GM23338 (cell line): Measurements from ENCODE around the gene OBSL1. TPM values are rescaled to one million over a fixed set of nuclear protein-coding genes. Genes with fewer than 3 reads are reported as not detected.

ENCODE experiments used
- ATAC-seq: fragments of 200-7000 bp; cut with Tn5 transposase; 3 replicates; pipeline ENCODE4 v1.9.1; 2020
- DNase-seq: peaks from one replicate; pipeline ENCODE4 v3.0.0-alpha.2; 2015; ENCODE audit warnings: low spot score
- H2AFZ ChIP-seq: fragments of 200-600 bp; sonication (generic); 2 replicates; pipeline ENCODE4 v1.8.0; 2016; ENCODE audit warnings: antibody characterized with exemption, mild to moderate bottlenecking, moderate library complexity
- H3F3A ChIP-seq: fragments of 200-600 bp; sonication (generic); replicated peaks from 2 replicates; pipeline ENCODE4 v1.8.0; 2017; ENCODE audit warnings: antibody characterized with exemption, mixed run types, low read depth
- H3K27ac ChIP-seq: fragments of 200-600 bp; sonication (generic); 2 replicates; pipeline ENCODE4 v1.6.1; 2016; ENCODE audit warnings: low read depth
- H3K27me3 ChIP-seq: fragments of 200-600 bp; sonication (generic); 2 replicates; pipeline ENCODE4 v1.8.0; 2016; ENCODE audit warnings: mild to moderate bottlenecking, mixed run types, moderate library complexity; ENCODE audit not compliant: insufficient read depth
- H3K36me3 ChIP-seq: fragments of 200-600 bp; sonication (generic); 2 replicates; pipeline ENCODE4 v1.8.0; 2016; ENCODE audit warnings: mild to moderate bottlenecking; ENCODE audit not compliant: insufficient read depth
- H3K4me1 ChIP-seq: fragments of 200-600 bp; sonication (generic); 2 replicates; pipeline ENCODE4 v1.8.0; 2016; ENCODE audit warnings: mild to moderate bottlenecking, moderate library complexity; ENCODE audit not compliant: insufficient read depth
- H3K4me2 ChIP-seq: fragments of 200-600 bp; sonication (generic); 2 replicates; pipeline ENCODE4 v1.7.1; 2017; ENCODE audit warnings: mixed run types
- H3K4me3 ChIP-seq: fragments of 200-600 bp; sonication (generic); 2 replicates; pipeline ENCODE4 v1.6.1; 2016; ENCODE audit warnings: mixed run types
- H3K79me2 ChIP-seq: fragments of 200-600 bp; sonication (generic); replicated peaks from 2 replicates; pipeline ENCODE4 v1.8.0; 2017; ENCODE audit warnings: mild to moderate bottlenecking; ENCODE audit not compliant: insufficient read depth
- H3K9me2 ChIP-seq: fragments of 200-600 bp; sonication (generic); 2 replicates; pipeline ENCODE4 v1.8.0; 2017; ENCODE audit not compliant: insufficient read depth
- H4K20me1 ChIP-seq: fragments of 200-600 bp; sonication (generic); replicated peaks from 2 replicates; pipeline ENCODE4 v1.8.0; 2017; ENCODE audit warnings: mild to moderate bottlenecking; ENCODE audit not compliant: insufficient read depth
- H3K27ac Mint-ChIP-seq: 2 replicates; pipeline ENCODE4 v1.8.0; 2020; ENCODE audit warnings: inconsistent platforms, mild to moderate bottlenecking, moderate library complexity, mixed read lengths
- H3K27me3 Mint-ChIP-seq: 3 replicates; pipeline ENCODE4 v1.8.0; 2022; ENCODE audit warnings: low read depth, mild to moderate bottlenecking, moderate library complexity, mixed read lengths, inconsistent platforms; ENCODE audit not compliant: insufficient read depth, poor library complexity
- H3K36me3 Mint-ChIP-seq: 3 replicates; pipeline ENCODE4 v1.8.0; 2021; ENCODE audit warnings: low read depth, mild to moderate bottlenecking, inconsistent platforms, moderate library complexity, mixed read lengths
- H3K4me1 Mint-ChIP-seq: 3 replicates; pipeline ENCODE4 v1.8.0; 2020; ENCODE audit warnings: mild to moderate bottlenecking, inconsistent platforms, mixed read lengths
- H3K4me3 Mint-ChIP-seq: 3 replicates; pipeline ENCODE4 v1.8.0; 2021; ENCODE audit warnings: moderate library complexity, mild to moderate bottlenecking, inconsistent platforms, mixed read lengths
- H3K9me3 Mint-ChIP-seq: 3 replicates; pipeline ENCODE4 v1.8.0; 2020; ENCODE audit warnings: moderate library complexity, mild to moderate bottlenecking, inconsistent platforms, mixed read lengths
- CREB1 ChIP-seq: fragments of 250-450 bp; sonication (Bioruptor Pico); IDR thresholded peaks from 2 replicates; pipeline ENCODE4 v1.5.0; 2020; ENCODE audit warnings: low read depth, mild to moderate bottlenecking, moderate library complexity
- EZH2 ChIP-seq: fragments of 200-600 bp; sonication (generic); IDR thresholded peaks from one replicate; pipeline ENCODE4 v1.8.0; 2017; ENCODE audit warnings: antibody characterized with exemption, mild to moderate bottlenecking, low read depth; ENCODE audit not compliant: unreplicated experiment
- JUNB ChIP-seq: IDR thresholded peaks from one replicate; pipeline ENCODE4 v1.6.1; 2016; ENCODE audit warnings: antibody characterized with exemption; ENCODE audit not compliant: unreplicated experiment
- STAT1 ChIP-seq: IDR thresholded peaks from one replicate; pipeline ENCODE4 v1.6.1; 2016; ENCODE audit warnings: antibody characterized with exemption; ENCODE audit not compliant: unreplicated experiment
- ZNF114 ChIP-seq: fragments of 250-450 bp; sonication (Bioruptor Pico); IDR thresholded peaks from 2 replicates; pipeline ENCODE4 v1.5.0; 2020; ENCODE audit warnings: mild to moderate bottlenecking, moderate library complexity
- ZNF331 ChIP-seq: fragments of 250-450 bp; sonication (Bioruptor Pico); IDR thresholded peaks from 2 replicates; pipeline ENCODE4 v1.5.0; 2020; ENCODE audit warnings: low read depth, mild to moderate bottlenecking, moderate library complexity
- polyA plus RNA-seq: library from polyadenylated mRNA; unstranded; fragments of >200 nt; fragmentation: Nextera tagmentation; extraction: Ambion mirVana; gene quantifications from 2 replicates; pipeline ENCODE4 v1.2.1, GENCODE V29; 2016
- total RNA-seq: library from RNA; depleted of rRNA; stranded (reverse); fragments of >200 nt; shearing (Covaris generic); gene quantifications from 2 replicates; pipeline ENCODE4 v1.2.3, GENCODE V29; 2014
- TF ChIP-seq, protein P1 (sequence below): IDR thresholded peaks from 2 replicates; pipeline ENCODE4 v1.6.1; 2016; ENCODE audit warnings: antibody characterized with exemption
- TF ChIP-seq, protein P2 (sequence below), 2 experiments: fragments of 200-600 bp in 1 of 2; sonication (generic) in 1 of 2; conservative IDR thresholded peaks; 2 replicates each; pipeline versions ENCODE4 v1.5.1 to v1.6.1; 2016 to 2017; ENCODE audit warnings: antibody characterized with exemption in 2 of 2, low read depth in 2 of 2, mild to moderate bottlenecking in 2 of 2, moderate library complexity in 1 of 2
- TF ChIP-seq, protein P3 (sequence below): IDR thresholded peaks from one replicate; pipeline ENCODE4 v1.6.1; 2018; ENCODE audit warnings: antibody characterized with exemption; ENCODE audit not compliant: unreplicated experiment

The OBSL1 gene
- total and polyA plus RNA-seq, 2 experiments from 2014 or later, result 94.9 to 207 TPM

- Mint-ChIP-seq H3K9me3 (no peaks in the 10 kb centered on the region; the same call in 1 of the 3 replicates), H3K36me3 (peaks cover 47% of the 10 kb centered on the region), H3K27ac (peak overlapping the region; percentile 85), H3K4me1 (peaks cover 68% of the 10 kb centered on the region), H3K4me3 (peak overlapping the region; percentile 38; the same call in 1 of the 3 replicates), H3K27me3 (peaks cover 29% of the 10 kb centered on the region)
- Histone ChIP-seq H3K36me3 (peaks cover 8% of the 10 kb centered on the region; the same call in 1 of the 2 replicates), H3K4me1 (peaks cover 57% of the 10 kb centered on the region), H3K79me2 (peaks cover 10% of the 10 kb centered on the region; the same call in 1 of the 2 replicates), H3F3A (peaks cover 32% of the 10 kb centered on the region), H3K27me3 (no peaks in the 10 kb centered on the region), H3K4me3 (no peak overlapping the region), H3K9me2 (no peaks in the 10 kb centered on the region), H3K4me2 (peak overlapping the region; percentile 74), H3K27ac (peak overlapping the region; percentile 93), H2AFZ (no peak overlapping the region), H4K20me1 (no peaks in the 10 kb centered on the region)
- ATAC-seq (peak; percentile 14), DNase-seq (peak; percentile 68)
- TF ChIP-seq STAT1 (no peak), EZH2 (no peak), CREB1 (no peak), JUNB (no peak), ZNF114 (CRISPR knock-in tag) (no peak)
- TF ChIP-seq, protein P1, sequence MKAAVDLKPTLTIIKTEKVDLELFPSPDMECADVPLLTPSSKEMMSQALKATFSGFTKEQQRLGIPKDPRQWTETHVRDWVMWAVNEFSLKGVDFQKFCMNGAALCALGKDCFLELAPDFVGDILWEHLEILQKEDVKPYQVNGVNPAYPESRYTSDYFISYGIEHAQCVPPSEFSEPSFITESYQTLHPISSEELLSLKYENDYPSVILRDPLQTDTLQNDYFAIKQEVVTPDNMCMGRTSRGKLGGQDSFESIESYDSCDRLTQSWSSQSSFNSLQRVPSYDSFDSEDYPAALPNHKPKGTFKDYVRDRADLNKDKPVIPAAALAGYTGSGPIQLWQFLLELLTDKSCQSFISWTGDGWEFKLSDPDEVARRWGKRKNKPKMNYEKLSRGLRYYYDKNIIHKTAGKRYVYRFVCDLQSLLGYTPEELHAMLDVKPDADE, result 0 out of 2 replicates have a peak, but pooled peaks have one; percentile 25
- TF ChIP-seq, protein P2, sequence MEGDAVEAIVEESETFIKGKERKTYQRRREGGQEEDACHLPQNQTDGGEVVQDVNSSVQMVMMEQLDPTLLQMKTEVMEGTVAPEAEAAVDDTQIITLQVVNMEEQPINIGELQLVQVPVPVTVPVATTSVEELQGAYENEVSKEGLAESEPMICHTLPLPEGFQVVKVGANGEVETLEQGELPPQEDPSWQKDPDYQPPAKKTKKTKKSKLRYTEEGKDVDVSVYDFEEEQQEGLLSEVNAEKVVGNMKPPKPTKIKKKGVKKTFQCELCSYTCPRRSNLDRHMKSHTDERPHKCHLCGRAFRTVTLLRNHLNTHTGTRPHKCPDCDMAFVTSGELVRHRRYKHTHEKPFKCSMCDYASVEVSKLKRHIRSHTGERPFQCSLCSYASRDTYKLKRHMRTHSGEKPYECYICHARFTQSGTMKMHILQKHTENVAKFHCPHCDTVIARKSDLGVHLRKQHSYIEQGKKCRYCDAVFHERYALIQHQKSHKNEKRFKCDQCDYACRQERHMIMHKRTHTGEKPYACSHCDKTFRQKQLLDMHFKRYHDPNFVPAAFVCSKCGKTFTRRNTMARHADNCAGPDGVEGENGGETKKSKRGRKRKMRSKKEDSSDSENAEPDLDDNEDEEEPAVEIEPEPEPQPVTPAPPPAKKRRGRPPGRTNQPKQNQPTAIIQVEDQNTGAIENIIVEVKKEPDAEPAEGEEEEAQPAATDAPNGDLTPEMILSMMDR (conservative IDR thresholded peaks at IDR 0.05; ENCODE audit: low read depth in 2 of 2), result 0 out of 4 replicates have a peak, but pooled peaks of 1 of the 2 experiments have one; percentile 5
Observed at GRCh38 chr2:219561179-219562048, 9.9 kb downstream of the OBSL1 start.

GRCh38 chr2:219560893-219561178 is 10.5 kb downstream of the OBSL1 start:
- peaks cover 42% of the 10 kb centered on the region for H3K36me3 Mint-ChIP-seq
- H3K9me3 Mint-ChIP-seq, result no peaks in the 10 kb centered on the region; the same call in 2 of the 3 replicates
- Histone ChIP-seq H3K4me3 (no peak overlapping the region), H3K27ac (peak overlapping the region; percentile 93), H3F3A (peaks cover 30% of the 10 kb centered on the region), H3K27me3 (no peaks in the 10 kb centered on the region), H2AFZ (no peak overlapping the region), H4K20me1 (no peaks in the 10 kb centered on the region), H3K4me2 (peak overlapping the region; percentile 74), H3K9me2 (no peaks in the 10 kb centered on the region), H3K36me3 (peaks cover 8% of the 10 kb centered on the region; the same call in 1 of the 2 replicates), H3K79me2 (peaks cover 10% of the 10 kb centered on the region; the same call in 1 of the 2 replicates), H3K4me1 (peaks cover 52% of the 10 kb centered on the region)
- peak overlapping the region; percentile 14; the same call in 1 of the 3 replicates for H3K4me3 Mint-ChIP-seq
- peaks cover 26% of the 10 kb centered on the region for H3K27me3 Mint-ChIP-seq
- H3K27ac Mint-ChIP-seq, result peak overlapping the region; percentile 85
- H3K4me1 Mint-ChIP-seq, result peaks cover 62% of the 10 kb centered on the region
- ATAC-seq (no peak), DNase-seq (no peak)
- TF ChIP-seq ZNF331 (CRISPR knock-in tag), result no peak
- TF ChIP-seq, protein P3, sequence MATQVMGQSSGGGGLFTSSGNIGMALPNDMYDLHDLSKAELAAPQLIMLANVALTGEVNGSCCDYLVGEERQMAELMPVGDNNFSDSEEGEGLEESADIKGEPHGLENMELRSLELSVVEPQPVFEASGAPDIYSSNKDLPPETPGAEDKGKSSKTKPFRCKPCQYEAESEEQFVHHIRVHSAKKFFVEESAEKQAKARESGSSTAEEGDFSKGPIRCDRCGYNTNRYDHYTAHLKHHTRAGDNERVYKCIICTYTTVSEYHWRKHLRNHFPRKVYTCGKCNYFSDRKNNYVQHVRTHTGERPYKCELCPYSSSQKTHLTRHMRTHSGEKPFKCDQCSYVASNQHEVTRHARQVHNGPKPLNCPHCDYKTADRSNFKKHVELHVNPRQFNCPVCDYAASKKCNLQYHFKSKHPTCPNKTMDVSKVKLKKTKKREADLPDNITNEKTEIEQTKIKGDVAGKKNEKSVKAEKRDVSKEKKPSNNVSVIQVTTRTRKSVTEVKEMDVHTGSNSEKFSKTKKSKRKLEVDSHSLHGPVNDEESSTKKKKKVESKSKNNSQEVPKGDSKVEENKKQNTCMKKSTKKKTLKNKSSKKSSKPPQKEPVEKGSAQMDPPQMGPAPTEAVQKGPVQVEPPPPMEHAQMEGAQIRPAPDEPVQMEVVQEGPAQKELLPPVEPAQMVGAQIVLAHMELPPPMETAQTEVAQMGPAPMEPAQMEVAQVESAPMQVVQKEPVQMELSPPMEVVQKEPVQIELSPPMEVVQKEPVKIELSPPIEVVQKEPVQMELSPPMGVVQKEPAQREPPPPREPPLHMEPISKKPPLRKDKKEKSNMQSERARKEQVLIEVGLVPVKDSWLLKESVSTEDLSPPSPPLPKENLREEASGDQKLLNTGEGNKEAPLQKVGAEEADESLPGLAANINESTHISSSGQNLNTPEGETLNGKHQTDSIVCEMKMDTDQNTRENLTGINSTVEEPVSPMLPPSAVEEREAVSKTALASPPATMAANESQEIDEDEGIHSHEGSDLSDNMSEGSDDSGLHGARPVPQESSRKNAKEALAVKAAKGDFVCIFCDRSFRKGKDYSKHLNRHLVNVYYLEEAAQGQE, result no peak
